ENCODE results near the gene SMYD3.
"Not testable (repeated sequence)": the region's sequence is repeated elsewhere in the genome, so short reads cannot be mapped to it uniquely, and the experiment has no call there.

SMYD3 gene

GRCh38 chr1:245802941-245803665 lies 704.0 kb downstream of the SMYD3 start:
- DNase-seq (ENCODE audit: low read depth), result peak; percentile 62

DNA sequence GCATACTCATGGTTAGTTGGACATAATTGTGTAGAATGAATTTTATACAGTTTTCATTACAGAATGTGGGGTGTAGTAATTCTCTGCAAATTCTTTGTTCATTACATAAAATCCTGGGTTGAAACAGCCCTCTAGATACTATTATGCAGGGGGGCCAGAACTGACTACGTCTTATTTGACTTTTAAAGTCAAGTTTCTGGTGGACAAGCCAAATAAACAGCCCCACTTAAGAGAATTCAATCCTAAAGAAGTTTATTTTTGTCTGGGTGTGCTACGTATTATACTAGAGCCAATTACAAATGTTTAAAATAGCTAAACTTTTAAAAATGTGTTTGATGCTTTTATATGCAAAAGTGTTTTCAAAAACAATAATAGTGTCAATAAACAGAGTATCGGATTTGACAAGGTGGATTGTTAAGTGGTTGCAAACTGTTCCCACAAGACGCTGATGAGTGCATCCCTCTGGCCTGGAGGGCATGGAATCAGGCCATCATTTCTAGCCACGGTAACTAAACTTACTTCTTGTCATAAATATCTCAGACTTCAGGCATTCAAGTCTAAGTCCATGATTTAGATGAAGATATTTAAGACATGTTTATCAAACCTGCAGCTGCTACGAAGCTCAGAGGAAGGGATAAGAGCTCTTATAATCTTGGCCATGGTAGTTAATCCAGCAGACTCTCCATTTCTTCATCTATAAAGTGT lies 706.0 kb downstream of the SMYD3 start:
- peak; percentile 95 for DNase-seq (ENCODE audit: low read depth)

- no peak for DNase-seq (ENCODE audit: low read depth)
These were observed 708.7 kb downstream of the SMYD3 start for GRCh38 chr1:245798349-245798711.

DNA sequence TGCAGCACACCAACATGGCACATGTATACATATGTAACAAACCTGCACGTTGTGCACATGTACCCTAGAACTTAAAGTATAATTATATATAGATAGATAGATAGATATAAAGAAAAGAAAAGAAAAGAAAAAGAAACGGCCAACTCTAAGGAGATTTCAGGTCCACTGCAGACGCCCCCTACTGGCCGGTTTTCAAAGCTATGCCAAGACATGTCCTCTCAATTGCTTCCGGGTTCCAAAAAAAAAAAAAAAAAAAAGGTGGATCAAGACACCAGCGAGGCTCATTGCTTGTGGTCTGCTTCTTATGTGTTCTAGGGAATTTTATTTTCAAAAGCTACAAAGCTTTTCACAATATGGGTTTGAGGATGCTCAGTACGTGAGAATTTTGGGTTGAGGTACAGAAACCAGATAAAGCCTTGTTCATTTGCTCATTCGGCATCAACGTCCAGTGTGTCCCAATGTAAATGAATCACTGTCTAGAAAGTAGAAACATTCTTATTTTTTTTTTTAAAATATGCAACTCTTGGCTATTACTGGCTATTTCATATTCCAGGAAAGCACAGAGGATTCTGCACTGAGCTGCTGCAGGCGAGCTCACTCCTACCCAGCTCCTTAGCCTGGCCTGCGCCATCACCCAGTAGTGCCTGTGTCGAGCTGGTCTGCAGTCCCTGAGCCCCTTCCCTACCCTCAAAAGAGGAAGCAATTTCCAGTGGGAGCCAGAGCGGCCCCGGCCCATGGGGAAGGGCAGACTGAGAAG lies 709.3 kb downstream of the SMYD3 start:
- DNase-seq (ENCODE audit: low read depth), result no peak

- DNase-seq (ENCODE audit: low read depth), result peak; percentile 43
These were observed 715.4 kb downstream of the SMYD3 start for GRCh38 chr1:245791410-245792312.

- DNase-seq (ENCODE audit: low read depth), result peak; percentile 92
These were observed 716.6 kb downstream of the SMYD3 start for GRCh38 chr1:245790441-245790840.

DNA sequence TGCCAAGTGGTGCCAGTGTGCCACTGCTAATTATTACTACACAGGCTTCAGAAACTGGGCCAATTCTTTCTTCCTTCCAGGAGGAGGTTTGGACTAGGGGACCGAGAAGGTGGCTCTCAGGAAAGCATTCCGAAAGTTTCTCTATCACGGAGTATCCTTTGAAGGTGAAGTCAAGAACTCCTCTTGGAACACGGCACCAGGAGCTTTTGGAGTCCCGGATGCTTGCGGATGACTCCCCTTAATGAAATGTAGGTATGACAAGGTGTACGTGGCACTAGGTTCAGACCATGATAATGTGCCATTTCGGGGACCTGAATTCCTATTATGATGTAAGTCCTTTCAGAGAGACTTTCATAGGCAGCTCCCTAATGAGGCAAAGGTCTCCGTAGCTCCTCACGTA lies 718.2 kb downstream of the SMYD3 start:
- no peak for DNase-seq (ENCODE audit: low read depth)

DNA sequence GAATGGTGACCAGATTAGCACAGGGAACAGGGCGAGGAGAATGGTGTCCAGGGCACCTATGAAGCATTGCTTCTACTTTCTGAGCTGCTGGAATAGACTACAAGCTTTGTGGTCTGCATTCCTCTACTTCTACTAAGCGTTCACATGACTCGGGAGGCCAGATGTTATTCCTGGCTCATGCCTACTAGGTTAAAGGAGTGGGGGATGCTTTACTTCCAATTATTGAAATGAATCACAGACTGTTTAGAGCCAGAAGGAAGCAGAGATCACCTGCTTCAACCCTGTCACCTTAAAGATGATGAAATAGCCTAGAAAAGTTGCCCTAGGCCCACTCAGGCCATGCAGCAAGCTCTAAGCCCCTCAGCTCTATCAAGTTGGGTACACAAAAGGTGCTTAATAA lies 718.8 kb downstream of the SMYD3 start:
- DNase-seq (ENCODE audit: low read depth), result peak; percentile 96

DNA sequence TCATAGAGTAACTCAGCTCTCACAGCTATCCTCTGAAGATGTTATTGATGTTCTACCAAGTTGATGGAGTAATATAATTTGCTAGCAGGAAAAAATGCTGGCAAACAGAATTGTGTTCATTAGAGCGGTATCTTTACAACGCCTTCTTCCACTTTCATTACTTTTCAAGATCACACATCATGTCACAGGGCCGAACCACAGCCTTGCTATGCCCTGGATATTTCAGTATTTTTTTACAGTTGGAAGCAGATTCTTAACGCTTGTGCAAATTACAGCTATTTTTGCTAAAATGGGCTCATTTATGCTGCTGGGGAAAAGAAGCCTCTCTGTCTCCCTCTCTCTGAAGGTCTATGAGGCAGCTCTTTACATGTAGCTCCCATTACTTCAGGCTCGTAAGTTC lies 720.1 kb downstream of the SMYD3 start:
- no peak for DNase-seq (ENCODE audit: low read depth)

GRCh38 chr1:245779797-245780755 lies 727.0 kb downstream of the SMYD3 start:
- DNase-seq (ENCODE audit: low read depth), result no peak

- no peak for DNase-seq (ENCODE audit: low read depth)
These were observed 729.3 kb downstream of the SMYD3 start for GRCh38 chr1:245777752-245778151.

DNA sequence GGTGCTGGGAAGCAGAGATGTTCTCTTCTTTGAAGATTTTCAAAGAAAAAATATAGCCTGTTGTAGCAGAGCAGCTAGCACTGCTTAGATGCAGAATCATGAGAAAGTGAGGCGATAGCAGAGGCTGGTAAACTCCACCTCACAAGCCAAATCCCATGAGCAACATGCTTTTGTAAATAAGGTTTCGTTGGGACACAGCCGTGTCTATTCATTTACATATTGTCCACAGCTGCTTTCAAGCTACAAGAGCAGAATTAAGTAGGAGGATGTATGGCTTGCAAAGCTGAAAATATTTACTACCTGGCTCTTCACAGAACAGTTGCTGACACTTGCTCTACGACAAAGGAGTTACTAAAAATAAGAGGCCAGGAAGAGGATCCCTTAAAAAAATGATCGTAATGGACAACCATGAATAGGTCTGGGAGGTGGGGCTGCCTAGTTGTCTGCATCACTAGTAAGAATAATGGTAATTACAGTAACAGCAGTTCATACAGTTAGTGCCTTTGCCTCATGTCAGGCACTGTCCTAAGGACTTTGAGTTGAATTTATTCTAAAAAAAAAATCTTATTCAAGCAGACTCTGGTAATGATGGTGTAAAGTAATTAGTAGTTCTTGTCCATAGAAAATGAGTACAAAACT lies 730.3 kb downstream of the SMYD3 start:
- no peak for DNase-seq (ENCODE audit: low read depth)

GRCh38 chr1:245776139-245776538 lies 730.9 kb downstream of the SMYD3 start:
- no peak for DNase-seq (ENCODE audit: low read depth)

DNA sequence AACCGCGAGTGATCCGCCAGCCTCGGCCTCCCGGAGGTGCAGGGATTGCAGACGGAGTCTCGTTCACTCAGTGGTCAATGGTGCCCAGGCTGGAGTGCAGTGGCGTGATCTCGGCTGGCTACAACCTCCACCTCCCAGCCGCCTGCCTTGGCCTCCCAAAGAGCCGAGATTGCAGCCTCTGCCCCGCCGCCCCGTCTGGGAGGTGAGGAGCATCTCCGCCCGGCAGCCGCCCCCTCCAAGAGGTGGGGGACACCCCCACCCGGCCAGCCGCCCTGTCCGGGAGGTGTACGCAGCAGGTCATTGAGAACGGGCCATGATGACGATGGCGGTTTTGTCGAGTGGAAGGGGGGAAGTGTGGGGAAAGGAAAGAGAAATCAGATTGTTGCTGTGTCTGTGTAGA lies 732.1 kb downstream of the SMYD3 start:
- DNase-seq (ENCODE audit: low read depth), result not testable (repeated sequence)

GRCh38 chr1:245774196-245774595 lies 732.9 kb downstream of the SMYD3 start:
- no peak for DNase-seq (ENCODE audit: low read depth)

DNA sequence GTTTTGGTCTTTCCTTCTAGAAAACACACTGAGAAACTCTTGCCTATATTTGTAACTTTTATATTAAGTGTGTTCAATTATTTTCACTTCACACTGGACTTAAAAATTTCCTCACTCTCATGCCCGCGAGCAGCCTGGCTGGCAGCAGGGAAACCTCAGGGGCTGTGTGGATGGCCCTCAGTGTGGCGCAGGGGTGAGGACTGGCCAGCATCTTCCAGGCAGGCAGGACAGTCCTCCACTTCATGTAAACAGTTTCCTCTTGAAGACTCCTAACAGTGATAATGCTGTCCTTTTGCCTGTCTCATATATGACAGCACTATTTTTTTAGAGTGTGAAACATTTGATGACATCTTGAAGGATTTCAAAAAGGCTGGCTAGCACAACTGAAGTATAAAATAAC lies 733.7 kb downstream of the SMYD3 start:
- DNase-seq (ENCODE audit: low read depth), result no peak

GRCh38 chr1:245772739-245773138 lies 734.3 kb downstream of the SMYD3 start:
- no peak for DNase-seq (ENCODE audit: low read depth)

- no peak for DNase-seq (ENCODE audit: low read depth)
These were observed 734.8 kb downstream of the SMYD3 start for GRCh38 chr1:245772325-245772724.

- peak; percentile 99 for DNase-seq (ENCODE audit: low read depth)
These were observed 735.4 kb downstream of the SMYD3 start for GRCh38 chr1:245771511-245772281.

GRCh38 chr1:245770156-245770555 lies 736.9 kb downstream of the SMYD3 start:
- DNase-seq (ENCODE audit: low read depth), result peak; percentile 42

All from EH (cell line).